ENCODE data around the gene EAF2.
A peak's percentile ranks its signal among the peaks of the same experiment; 100 is the strongest.

GRCh38 chr3:121855555-121855954 is 20.5 kb downstream of the EAF2 start:
- no peak for TF ChIP-seq POLR2AphosphoS5 (IDR thresholded peaks at IDR 0.05; ENCODE audit: low read depth, low read length)
- no peak for TF ChIP-seq EZH2 (IDR thresholded peaks at IDR 0.05)
- no peak for TF ChIP-seq EZH2phosphoT487 (IDR thresholded peaks at IDR 0.05; ENCODE audit: borderline replicate concordance)
- TF ChIP-seq CTCF (IDR thresholded peaks at IDR 0.05 in 2 of 3, conservative IDR thresholded peaks at IDR 0.05 in 1 of 3; ENCODE audit: borderline replicate concordance in 1 of 3, insufficient read depth in 1 of 3, low read depth in 2 of 3, low read length in 2 of 3), result peak; percentile 20 to 66 (median 61); a peak in 5 of 6 replicates
- peak; percentile 50 for TF ChIP-seq RAD21 (IDR thresholded peaks at IDR 0.05; ENCODE audit: low read depth)
- no peak for TF ChIP-seq ZNF274 (IDR thresholded peaks at IDR 0.05; ENCODE audit: low read depth, low read length)
- TF ChIP-seq, protein P1, sequence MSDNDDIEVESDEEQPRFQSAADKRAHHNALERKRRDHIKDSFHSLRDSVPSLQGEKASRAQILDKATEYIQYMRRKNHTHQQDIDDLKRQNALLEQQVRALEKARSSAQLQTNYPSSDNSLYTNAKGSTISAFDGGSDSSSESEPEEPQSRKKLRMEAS (IDR thresholded peaks at IDR 0.05), result no peak
- no peak for TF ChIP-seq CEBPB (IDR thresholded peaks at IDR 0.05; ENCODE audit: low read depth)
- TF ChIP-seq EGR1 (IDR thresholded peaks at IDR 0.05; ENCODE audit: low read depth), result no peak
- TF ChIP-seq POLR2A (IDR thresholded peaks at IDR 0.05; ENCODE audit: borderline replicate concordance, extremely low read depth, insufficient read depth, insufficient read length), result no peak
- TF ChIP-seq YY1 (IDR thresholded peaks at IDR 0.05; ENCODE audit: extremely low read depth, insufficient replicate concordance, low read depth, low read length), result no peak
